Effector CD4-positive, alpha-beta T cell (primary cell): ENCODE measurements around the gene NOL6.
"Not testable (repeated sequence)": the region's sequence is repeated elsewhere in the genome, so short reads cannot be mapped to it uniquely, and the experiment has no call there.

ENCODE experiments used
- DNase-seq: peaks from one replicate; pipeline ENCODE4 v3.0.0-alpha.2; 2020

NOL6 gene

DNA sequence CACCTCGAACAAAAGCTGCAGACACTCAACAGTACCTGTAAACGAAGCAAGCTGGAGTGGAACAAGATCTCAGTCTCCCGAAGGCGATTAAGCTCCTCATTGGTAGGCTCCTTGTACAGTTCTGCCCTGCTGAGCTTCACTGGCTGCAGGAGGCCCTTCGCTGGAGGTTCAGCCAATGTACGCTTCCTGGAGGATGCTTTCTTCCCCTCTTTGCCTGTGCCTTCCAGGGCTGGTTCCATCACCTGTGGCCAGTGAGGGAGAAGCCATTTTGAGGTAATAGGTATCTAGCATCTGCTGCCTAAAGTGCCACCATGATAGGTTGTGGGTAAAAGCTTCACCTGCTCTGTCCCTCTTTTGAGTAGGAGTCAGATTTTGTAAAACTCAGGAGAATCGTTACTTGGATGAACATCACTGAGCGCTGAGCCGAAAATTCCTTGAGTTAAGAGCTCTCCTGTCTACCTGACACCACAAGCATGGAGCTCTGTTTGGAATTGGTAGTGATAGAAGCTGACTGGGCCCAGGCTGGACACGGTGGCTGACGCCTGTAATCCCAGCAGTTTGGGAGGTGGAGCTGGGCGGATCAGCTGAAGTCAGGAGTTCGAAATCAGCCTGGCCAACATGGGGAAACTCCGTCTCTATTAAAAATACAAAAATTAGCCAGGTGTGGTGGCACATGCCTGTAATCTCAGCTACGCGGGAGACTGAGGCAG lies 1.4 kb downstream of the NOL6 start:
- DNase-seq, result no peak

- no peak for DNase-seq
These were observed 2.4 kb downstream of the NOL6 start for GRCh38 chr9:33471361-33471760.

DNA sequence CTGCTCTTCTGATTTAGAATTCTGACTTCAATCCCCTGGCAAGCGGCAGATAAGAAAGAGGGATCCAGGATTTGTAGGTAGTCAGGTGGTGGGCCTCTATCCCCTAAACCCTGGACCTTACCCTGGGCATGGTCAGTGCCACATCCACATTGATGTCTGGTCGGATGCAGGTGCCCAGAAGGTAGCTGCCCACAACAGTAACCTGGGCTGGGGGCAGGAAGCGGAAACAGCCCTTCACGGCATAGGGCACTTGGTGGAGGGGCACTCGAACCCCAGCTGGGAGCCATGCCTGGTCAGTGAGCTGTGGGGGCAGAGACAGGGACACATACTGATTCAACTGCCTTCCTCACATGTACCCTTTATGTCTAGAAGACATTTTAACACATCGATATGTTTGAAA lies 3.8 kb downstream of the NOL6 start:
- DNase-seq, result no peak

DNA sequence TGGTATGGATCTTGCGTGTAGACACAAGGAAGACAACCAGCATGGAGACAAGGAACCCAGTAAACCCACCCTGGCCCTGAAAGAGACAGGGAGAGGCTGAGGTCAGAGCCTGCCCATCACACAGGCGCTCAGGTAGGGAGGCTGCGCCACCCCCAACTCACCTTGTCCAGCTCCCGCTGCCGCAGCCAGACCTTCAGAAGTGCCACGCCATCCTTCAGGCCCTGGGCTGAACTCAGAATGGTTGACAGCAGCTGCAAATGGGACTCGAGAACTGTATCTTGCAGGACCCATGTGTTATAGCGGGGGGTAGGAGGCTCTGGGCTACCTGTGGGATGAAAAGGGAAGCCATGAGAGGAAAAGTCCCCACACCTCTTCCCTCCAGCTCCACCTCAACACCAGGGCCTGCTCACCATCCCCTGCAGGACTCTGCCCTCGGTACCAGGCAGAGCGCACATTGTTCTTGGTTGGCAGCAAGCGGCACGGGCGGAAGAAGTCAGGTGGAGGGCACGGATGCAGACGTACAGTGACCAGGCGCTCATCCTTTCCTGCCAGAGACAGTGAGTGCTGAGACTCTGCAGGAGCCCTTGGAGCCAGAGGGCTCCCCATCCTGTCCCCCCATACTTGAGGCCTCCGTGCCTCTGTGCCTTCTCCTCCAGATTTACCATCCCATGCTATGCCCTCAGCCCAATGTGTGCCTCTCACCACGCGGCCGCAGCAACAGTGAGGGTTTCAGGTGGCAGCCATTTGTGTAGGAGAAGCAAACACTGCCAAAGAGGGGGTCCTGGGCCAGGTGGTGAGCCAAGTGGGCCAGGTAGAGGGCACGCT lies 4.7 kb downstream of the NOL6 start:
- DNase-seq, result no peak

GRCh38 chr9:33468215-33468730 lies 5.5 kb downstream of the NOL6 start:
- DNase-seq, result no peak

DNA sequence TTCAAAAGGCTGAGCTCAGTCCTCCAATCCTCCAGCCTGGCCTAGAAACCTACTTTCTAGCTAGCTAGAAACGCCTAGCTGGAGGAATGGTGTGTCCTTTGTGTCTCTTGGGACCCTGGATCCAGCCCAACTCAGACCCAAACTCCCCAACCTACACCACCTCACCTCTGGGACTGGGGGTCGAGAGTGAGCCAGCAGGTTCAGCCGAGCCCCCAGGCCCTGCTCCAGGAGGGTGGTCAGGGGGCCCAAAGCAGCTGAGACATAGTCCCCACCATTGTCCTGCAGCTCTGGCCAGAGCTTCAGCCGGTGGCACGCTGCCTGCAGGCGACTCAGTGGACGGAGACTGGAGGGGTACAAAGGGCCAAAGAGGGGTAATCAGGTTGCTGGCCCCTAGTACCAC lies 6.2 kb downstream of the NOL6 start:
- no peak for DNase-seq

DNA sequence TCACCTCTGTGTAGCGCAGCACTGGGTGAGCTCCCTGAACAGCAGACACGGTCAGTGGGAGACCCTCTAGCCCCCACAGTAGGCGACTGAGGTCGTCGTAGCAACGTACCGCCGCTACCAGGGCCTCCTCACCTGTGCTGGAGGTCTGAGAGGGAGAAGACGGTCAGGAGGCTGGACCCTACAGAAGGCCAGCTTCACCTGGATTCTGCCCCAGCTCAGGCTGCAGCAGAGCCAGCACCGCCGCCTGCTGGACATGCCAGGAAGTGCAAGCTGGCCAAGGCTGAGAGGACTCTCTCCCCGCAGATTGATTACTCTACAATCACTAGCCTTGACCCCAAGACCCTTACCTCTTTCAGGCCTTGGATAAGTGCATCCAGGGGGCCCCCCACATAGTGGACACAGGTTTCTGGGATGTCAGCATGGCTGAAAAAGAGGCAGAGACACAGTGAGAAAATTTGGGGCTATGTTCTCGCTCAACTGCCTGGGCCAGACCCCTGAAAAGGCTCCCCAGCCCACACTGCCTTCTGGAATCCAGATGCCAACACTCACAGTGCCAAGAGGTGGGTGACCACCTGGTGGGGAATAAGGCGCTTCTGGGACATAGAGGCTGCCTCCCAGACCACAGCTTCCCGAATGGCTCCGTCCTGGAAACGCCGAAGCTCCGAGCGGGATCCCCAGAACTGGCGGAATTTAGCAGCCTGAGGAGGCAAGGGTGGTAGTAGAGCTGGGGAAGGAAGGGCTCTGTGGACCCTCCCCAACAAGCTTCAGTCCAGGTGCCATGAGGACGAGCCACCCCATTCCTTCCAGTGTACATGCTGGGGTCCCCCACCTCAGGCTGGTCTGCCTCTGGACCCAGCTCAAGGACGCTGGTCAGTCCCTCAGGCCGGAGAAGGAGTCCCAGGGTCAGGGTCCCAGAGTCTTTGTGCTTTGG lies 6.9 kb downstream of the NOL6 start:
- DNase-seq, result peak; percentile 74

GRCh38 chr9:33465596-33466564 lies 7.8 kb downstream of the NOL6 start:
- no peak for DNase-seq

DNA sequence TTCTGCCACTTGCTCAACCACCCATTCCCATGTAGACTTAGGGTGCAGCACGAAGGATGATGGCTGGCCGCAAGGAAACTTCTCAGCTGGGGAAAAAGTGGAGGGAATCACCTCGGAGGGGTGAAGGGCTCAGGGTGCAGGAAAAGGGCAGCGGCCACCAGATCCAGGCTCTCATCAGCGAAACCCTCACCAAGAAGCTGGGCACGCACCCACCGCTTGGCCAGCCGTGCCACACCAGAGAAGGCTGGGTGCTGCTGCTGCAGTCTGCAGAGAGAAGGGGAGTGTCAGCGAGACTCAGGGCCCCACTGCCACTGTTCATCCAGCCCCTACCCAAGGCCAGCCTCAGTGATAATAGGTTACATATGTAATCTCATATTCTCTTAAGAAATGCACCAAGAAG lies 8.6 kb downstream of the NOL6 start:
- no peak for DNase-seq

- no peak for DNase-seq
These were observed 9.6 kb downstream of the NOL6 start for GRCh38 chr9:33464045-33464636.

GRCh38 chr9:33463151-33463550 lies 10.6 kb downstream of the NOL6 start:
- DNase-seq, result no peak

DNA sequence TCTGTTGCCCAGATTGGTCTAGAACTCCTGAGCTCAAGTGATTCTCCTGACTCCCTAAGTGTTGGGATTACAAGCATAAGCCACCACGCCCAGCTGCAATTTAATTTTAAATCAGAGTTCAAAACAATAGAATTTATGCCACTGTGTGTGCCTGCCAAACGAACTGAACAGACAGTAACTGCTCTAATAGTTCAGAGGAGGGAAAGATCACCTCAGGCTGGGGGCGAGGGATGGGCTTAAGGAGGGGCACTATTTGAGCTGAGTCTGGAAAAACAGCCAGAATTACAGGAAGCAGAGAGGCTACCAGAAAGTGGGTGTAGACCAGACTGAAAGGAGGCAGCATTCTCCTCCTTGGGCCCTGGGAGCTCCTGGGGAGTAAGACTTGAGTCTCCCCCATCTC lies 12.2 kb downstream of the NOL6 start:
- DNase-seq, result no peak

DNA sequence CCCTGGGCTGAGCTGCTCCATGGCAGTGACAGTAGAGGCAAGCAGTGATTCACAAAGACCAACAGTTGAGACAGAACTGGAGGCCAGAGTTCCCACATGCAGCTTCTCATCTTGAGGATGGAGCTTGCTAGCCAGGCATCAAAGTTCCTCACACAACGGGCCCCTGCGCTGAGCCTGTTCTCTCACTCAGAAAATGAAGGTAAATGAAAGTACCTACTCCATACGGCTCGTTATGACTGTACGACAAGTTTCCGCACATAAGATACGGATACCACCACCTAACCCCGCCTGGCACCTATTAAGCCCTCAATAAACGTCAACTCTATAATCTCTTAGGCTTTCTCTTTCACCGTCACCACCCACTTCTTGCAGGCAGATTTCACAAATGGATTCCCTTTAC lies 12.9 kb downstream of the NOL6 start:
- no peak for DNase-seq

DNA sequence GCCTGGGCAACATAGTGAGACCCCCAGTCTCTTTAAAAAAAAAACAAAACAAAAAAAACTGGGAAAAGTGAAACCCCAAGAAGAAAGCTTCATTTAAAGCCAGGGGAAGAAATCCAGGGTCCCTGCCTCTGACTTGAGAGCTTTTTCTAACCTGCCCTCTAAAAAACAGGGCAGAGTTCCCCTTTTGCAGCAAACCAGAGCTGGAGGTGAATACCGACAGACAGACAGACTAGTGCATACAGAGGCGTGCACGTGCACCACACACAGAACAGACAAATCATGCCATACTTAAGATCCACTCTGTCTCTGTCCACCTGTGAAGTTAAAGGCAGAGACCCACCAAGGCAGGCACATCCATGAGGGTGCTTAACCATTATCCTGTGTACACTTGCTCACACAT lies 14.6 kb downstream of the NOL6 start:
- no peak for DNase-seq

- DNase-seq, result peak; percentile 69
These were observed 15.3 kb downstream of the NOL6 start for GRCh38 chr9:33458444-33458843.

- DNase-seq, result no peak
These were observed 17.8 kb downstream of the NOL6 start for GRCh38 chr9:33455945-33456344.

GRCh38 chr9:33455456-33455855 lies 18.3 kb downstream of the NOL6 start:
- DNase-seq, result not testable (repeated sequence)

GRCh38 chr9:33454661-33455026 lies 19.1 kb downstream of the NOL6 start:
- not testable (repeated sequence) for DNase-seq

DNA sequence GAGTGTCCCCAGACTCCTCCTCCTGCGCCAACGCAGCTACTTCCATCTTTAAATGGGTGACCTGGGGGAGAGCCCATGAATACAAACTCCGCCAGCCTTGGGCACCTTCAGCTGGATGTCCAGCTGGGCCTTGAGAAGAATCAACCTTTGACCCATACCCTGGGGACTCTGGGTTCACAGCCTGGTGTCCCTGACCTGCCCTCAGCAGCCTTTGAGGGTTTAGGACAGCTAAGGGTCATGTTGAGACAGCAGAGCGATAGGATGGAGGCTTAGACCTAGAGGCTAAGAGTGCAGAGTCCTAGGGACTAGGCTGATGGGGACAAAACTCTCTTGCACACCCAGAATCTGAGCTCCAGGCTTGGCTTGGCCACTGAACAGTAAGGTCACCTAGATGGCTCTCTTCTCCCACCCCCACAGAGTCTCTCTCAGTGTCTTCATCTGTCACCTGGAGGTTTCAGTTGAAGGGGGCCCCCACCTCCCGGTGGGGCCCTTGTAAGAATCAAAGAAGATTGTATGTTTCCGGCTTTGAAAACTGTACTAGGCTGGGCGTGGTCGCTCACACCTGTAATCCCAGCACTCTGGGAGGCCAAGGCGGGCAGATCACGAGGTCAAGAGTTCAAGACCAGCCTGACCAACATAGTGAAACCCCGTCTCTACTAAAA lies 19.6 kb downstream of the NOL6 start:
- no peak for DNase-seq

DNA sequence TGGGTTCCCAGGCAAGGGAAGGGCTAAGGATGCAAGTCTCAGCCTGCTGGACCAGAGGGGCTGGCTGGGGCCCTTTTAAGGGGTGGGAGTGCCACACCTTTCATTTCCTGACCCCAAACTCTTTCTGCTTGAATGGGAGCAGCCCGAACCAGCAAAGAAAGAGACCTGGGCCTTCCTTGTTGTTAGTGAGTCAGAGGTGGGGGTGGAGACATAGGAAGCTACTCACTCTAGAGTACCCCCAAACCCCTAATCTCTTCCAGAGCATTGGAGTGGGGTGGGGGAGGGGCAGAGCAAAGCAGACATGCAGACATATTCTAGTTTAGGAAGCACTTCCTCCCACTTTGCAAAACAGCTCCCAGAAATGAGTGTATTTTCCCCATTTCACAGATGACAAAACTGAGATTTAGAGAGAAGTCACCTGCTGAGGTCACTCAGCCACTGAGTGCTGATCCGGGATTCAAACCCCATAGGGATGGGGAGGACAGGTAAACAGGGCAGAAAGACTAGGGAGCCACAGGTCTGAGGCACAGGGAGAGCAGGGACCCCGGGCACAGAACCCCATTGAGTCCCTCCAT lies 20.4 kb downstream of the NOL6 start:
- DNase-seq, result no peak
